H54 (cell line): Measurements from ENCODE around the gene TMEM45A.
"Not testable (repeated sequence)": the region's sequence is repeated elsewhere in the genome, so short reads cannot be mapped to it uniquely, and the experiment has no call there.

Experiments
- DNase-seq: peaks from one replicate; pipeline ENCODE4 v3.0.0; 2011; ENCODE audit warnings: low spot score, mixed read lengths; ENCODE audit not compliant: insufficient read length
- FAIRE-seq: peaks from 3 replicates; lab custom pipeline; 2011; peaks lifted over from hg19 to GRCh38; lab: Jason Lieb, UNC
- POLR2A ChIP-seq: IDR thresholded peaks from 2 replicates; pipeline ENCODE4 v1.6.1; 2011; ENCODE audit warnings: low read depth, mild to moderate bottlenecking, low read length

The TMEM45A gene

GRCh38 chr3:100468676-100469075 is 23.7 kb upstream of the TMEM45A start:
- no peak for TF ChIP-seq POLR2A

GRCh38 chr3:100470951-100471350 is 21.5 kb upstream of the TMEM45A start:
- no peak for FAIRE-seq

More at GRCh38 chr3:100468676-100469075, 23.7 kb upstream of the TMEM45A start:
- DNase-seq (no peak), FAIRE-seq (no peak)

DNA sequence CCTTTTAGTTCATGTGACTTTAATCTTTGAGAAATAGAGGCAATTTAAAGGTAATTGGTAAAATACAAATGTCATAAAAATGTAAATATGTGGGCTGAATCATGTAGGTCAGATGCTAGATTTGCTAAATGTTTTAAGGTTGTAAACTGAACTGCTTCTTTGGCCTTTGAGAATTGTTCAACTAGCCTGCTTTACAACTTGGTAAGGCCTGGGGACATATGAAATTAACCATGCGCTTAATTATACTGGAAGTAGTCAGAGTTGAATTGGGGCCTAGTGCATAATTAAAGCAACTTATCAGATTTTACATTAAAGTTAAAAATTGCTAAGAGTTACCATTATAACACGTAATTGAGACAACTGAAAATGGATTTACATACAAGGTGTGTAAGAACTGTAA is 21.0 kb upstream of the TMEM45A start:
- no peak for FAIRE-seq
- no peak for DNase-seq
- no peak for TF ChIP-seq POLR2A

More at GRCh38 chr3:100470951-100471350, 21.5 kb upstream of the TMEM45A start:
- no peak for TF ChIP-seq POLR2A
- DNase-seq: no peak

DNA sequence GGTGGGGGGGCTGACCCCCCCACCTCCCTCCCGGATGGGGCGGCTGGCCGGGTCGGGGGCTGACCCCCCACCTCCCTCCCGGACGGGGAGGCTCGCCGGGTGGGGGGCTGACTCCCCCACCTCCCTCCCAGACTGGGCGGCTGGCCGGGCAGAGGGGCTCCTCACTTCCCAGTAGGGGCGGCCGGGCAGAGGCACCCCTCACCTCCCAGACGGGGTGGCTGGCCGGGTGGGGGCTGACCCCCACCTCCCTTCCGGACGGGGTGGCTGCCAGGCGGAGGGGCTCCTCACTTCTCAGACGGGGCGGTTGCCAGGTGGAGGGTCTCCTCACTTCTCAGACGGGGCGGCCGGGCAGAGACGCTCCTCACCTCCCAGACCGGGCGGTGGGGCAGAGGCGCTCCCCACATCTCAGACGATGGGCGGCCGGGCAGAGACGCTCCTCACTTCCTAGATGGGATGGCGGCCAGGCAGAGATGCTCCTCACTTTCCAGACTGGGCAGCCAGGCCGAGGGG is 14.5 kb upstream of the TMEM45A start:
- DNase-seq, FAIRE-seq: not testable (repeated sequence)

DNA sequence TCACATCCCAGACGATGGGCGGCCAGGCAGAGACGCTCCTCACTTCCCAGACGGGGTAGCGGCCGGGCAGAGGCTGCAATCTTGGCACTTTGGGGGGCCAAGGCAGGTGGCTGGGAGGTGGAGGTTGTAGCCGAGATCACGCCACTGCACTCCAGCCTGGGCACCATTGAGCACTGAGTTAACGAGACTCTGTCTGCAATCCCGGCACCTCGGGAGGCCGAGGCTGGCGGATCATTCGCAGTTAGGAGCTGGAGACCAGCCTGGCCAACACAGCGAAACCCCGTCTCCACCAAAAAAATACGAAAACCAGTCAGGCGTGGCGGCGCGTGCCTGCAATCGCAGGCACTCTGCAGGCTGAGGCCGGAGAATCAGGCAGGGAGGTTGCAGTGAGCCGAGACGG is 13.9 kb upstream of the TMEM45A start:
- not testable (repeated sequence) for FAIRE-seq, DNase-seq

- no peak for FAIRE-seq
- no peak for TF ChIP-seq POLR2A
Measured at GRCh38 chr3:100480081-100480480, 12.3 kb upstream of the TMEM45A start.

GRCh38 chr3:100482176-100482575 is 10.2 kb upstream of the TMEM45A start:
- FAIRE-seq: no peak
- TF ChIP-seq POLR2A: no peak
- DNase-seq: no peak

More at GRCh38 chr3:100480081-100480480, 12.3 kb upstream of the TMEM45A start:
- no peak for DNase-seq

DNA sequence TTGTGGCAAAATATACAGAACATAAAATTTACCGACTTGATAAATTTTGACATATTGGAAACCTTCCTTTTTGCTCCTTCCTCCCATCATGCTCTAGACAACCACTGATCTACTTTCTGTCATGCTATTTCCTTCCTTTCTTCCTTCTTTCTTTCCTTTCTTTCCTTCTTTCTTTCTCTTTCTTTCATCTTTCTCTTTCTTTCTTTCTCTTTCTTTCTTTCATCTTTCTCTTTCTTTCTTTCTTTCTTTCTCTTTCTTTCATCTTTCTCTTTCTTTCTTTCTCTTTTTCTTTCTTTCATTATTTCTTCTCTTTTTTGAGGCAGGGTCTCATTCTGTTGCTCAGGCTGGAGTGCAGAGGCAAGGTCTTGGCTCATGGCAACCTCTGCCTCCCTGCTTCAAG is 8.9 kb upstream of the TMEM45A start:
- no peak for DNase-seq
- TF ChIP-seq POLR2A: no peak
- FAIRE-seq: no peak

DNA sequence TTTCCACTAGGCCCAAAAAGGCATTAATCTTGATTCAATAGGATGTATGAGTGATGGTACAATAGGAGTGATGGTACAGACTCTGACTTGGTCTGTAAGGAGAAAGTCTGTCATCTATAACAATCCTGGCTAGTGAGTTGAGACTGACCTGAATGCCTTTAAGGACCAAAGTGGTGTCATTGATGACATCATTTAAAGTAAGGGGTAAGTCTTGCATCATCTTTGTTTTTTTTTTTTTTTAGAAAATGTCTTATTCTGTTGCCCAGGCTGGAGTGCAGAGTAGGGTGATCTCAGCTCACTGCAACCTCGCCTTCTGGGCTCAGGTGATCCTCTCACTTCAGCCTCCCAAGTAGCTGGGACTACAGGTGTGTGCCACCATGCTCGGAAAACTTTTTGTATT is 5.6 kb upstream of the TMEM45A start:
- no peak for DNase-seq
- FAIRE-seq: no peak
- no peak for TF ChIP-seq POLR2A

DNA sequence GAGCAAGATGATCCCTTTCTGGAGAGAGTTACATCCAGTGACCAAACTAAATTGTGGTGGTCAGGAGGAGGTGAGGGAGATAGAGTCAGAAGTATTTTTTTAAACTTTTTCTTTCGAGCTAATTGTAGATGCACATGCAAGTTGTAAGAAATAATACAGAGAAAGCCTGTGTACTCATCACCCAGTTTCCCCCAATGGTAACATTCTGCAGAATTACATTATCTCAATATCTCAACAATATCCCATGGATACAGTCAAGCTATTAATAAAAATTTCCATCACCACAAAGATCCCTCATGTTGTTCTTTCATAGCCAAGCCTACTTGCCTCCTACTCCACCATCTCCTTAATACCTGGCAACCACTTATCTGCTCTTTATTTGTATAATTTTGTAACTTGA is 3.3 kb upstream of the TMEM45A start:
- no peak for DNase-seq
- FAIRE-seq: no peak
- no peak for TF ChIP-seq POLR2A

DNA sequence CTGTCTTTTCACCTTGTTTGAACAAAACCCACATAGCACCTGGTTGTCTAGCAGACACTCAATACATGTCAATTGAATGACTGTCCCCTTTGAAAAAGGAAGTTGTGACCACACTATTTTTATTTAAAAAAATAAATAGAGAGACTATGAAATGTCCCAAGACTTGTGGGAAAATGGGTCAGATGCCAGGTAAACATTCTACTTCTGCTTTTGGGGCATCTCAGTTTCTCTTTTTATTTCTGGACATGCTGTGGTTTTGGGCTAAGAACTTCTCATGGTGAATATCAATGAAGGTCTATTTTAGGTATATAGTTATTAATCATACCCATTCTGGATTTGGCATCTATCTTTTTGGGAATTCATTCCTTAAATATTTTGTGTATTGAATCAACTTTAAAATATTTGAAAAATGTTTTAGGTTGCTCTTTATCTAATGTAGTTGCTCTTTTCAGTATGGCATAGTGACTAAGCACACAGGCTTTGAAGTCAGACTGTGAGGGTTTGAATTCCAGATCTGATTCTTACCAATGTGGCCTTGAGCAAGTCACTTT is 4.4 kb downstream of the TMEM45A start:
- TF ChIP-seq POLR2A: no peak
- peak; percentile 26 for DNase-seq
- FAIRE-seq: peak; percentile 48

DNA sequence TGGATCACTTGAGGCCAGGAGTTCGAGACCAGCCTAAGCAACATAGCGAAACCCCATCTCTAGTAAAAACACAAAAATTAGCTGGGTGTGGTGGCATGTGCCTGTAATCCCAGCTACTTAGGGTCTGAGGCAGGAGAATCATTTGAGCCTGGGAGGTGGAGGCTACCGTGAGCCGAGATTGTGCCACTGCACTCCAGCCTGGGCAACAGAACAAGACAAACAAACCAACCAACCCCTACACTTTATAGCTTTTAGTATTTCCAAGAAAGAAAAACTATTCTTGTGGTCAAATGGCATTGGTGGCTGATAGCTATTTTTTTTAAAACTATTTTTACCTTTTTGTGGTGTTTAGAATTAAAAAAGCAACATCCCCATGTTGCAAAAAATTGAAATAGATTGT is 7.2 kb downstream of the TMEM45A start:
- DNase-seq (no peak), FAIRE-seq (no peak)
- no peak for TF ChIP-seq POLR2A

- no peak for DNase-seq
- FAIRE-seq: no peak
Measured at GRCh38 chr3:100500320-100500880, 8.0 kb downstream of the TMEM45A start.

GRCh38 chr3:100503448-100503847 is 11.0 kb downstream of the TMEM45A start:
- FAIRE-seq: no peak
- TF ChIP-seq POLR2A: no peak
- no peak for DNase-seq

More at GRCh38 chr3:100500320-100500880, 8.0 kb downstream of the TMEM45A start:
- TF ChIP-seq POLR2A: no peak

DNA sequence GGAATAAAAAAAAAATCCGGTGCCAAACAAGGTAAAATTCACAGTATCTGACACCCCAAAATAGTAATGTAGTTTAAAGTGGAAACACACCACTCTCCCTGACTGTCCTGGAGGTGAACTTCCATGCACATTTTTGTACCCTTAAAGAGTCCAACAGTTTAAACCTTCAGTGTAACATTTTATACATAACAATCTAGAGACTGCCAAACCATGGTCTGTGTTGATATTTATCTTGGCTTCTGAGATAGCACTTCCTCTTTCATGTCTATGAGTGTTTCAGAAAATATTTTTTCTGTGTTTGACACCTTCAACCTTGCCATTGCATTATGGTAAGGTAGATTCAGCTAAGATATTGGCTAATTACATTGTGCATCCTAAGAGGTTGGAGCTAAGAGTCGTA is 13.9 kb downstream of the TMEM45A start:
- FAIRE-seq: no peak
- no peak for TF ChIP-seq POLR2A
- DNase-seq: no peak

DNA sequence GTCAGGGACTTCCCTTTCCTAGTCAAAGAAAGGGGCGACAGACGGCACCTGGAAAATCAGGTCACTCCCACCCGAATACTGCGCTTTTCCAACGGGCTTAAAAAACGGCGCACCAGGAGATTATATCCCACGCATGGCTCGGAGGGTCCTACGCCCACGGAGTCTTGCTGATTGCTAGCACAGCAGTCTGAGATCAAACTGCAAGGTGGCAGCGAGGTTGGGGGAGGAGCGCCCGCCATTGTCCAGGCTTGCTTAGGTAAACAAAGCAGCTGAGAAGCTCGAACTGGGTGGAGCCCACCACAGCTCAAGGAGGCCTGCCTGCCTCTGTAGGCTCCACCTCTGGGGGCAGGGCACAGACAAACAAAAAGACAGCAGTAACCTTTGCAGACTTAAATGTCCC is 17.4 kb downstream of the TMEM45A start:
- FAIRE-seq, DNase-seq: not testable (repeated sequence)
